Measurements from ENCODE around the gene WASF1.

- no peak for TF ChIP-seq CTCF (conservative IDR thresholded peaks at IDR 0.05; ENCODE audit: low read depth, low read length)
- TF ChIP-seq EZH2phosphoT487 (IDR thresholded peaks at IDR 0.05; ENCODE audit: borderline replicate concordance, low read length) = no peak
- TF ChIP-seq EZH2 (IDR thresholded peaks at IDR 0.05; ENCODE audit: low read length, unreplicated experiment) = no peak
Observed at GRCh38 chr6:110221738-110222137, 42.3 kb upstream of the WASF1 start.

Data from PC-3 (cell line).